Measurements from ENCODE around the gene AKT1.
A peak's percentile ranks its signal among the peaks of the same experiment; 100 is the strongest.
"Not testable (repeated sequence)": the region's sequence is repeated elsewhere in the genome, so short reads cannot be mapped to it uniquely, and the experiment has no call there.

Gene AKT1

GRCh38 chr14:104752423-104752734, 43.2 kb downstream of the AKT1 start:
- H3K27ac ChIP-seq: peak overlapping the region; percentile 94
- no peak for TF ChIP-seq ZFX (IDR thresholded peaks at IDR 0.05)
- no peak for TF ChIP-seq CTCF (conservative IDR thresholded peaks at IDR 0.05)

- H3K27ac ChIP-seq: peak overlapping the region; percentile 94
- no peak for TF ChIP-seq ZFX (IDR thresholded peaks at IDR 0.05)
- TF ChIP-seq CTCF (conservative IDR thresholded peaks at IDR 0.05): no peak
Measured at GRCh38 chr14:104751539-104752422, 43.8 kb downstream of the AKT1 start.

GRCh38 chr14:104750753-104751057, 44.8 kb downstream of the AKT1 start:
- H3K27ac ChIP-seq: not testable (repeated sequence)

GRCh38 chr14:104750056-104750752, 45.3 kb downstream of the AKT1 start:
- no peak for TF ChIP-seq CTCF (conservative IDR thresholded peaks at IDR 0.05)
- TF ChIP-seq ZFX (IDR thresholded peaks at IDR 0.05): no peak
- no peak overlapping the region for H3K27ac ChIP-seq

GRCh38 chr14:104749111-104749649, 46.4 kb downstream of the AKT1 start:
- TF ChIP-seq CTCF (conservative IDR thresholded peaks at IDR 0.05) (no peak), ZFX (IDR thresholded peaks at IDR 0.05) (no peak)
- H3K27ac ChIP-seq: no peak overlapping the region

- H3K27ac ChIP-seq: peak overlapping the region; percentile 61
- TF ChIP-seq CTCF (conservative IDR thresholded peaks at IDR 0.05) (no peak), ZFX (IDR thresholded peaks at IDR 0.05) (no peak)
Measured at GRCh38 chr14:104747876-104748275, 47.7 kb downstream of the AKT1 start.

GRCh38 chr14:104746934-104747481, 48.5 kb downstream of the AKT1 start:
- no peak for TF ChIP-seq ZFX (IDR thresholded peaks at IDR 0.05)
- no peak for TF ChIP-seq CTCF (conservative IDR thresholded peaks at IDR 0.05)
- H3K27ac ChIP-seq: peak overlapping the region; percentile 61
